Putamen (tissue), 1 donor: ENCODE measurements around the gene SMG1.
"Not testable (repeated sequence)": the region's sequence is repeated elsewhere in the genome, so short reads cannot be mapped to it uniquely, and the experiment has no call there.

Experiments
- DNase-seq: peaks from one replicate; pipeline ENCODE4 v3.0.0-alpha.2; 2016; ENCODE audit warnings: low spot score

SMG1 gene

DNA sequence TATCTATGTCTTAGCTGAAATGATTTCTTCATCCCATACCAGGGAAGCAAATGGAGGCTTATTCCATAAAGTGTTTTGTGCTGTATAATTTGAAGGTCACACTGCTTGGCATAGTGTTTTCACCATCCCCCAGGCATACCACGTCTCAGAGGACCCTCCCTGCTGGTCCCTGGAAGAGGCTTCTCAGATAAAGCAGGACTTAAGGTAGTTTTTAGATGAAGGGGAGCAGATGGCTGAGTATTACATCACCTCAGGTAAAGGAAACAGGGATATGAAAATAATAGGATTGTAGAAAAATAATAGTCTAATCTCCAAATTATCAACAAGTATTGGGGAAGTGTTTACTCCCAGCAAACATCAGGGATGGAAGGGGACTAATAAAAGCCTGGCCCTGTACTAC, 7.3 kb upstream of the SMG1 start:
- DNase-seq: no peak

DNA sequence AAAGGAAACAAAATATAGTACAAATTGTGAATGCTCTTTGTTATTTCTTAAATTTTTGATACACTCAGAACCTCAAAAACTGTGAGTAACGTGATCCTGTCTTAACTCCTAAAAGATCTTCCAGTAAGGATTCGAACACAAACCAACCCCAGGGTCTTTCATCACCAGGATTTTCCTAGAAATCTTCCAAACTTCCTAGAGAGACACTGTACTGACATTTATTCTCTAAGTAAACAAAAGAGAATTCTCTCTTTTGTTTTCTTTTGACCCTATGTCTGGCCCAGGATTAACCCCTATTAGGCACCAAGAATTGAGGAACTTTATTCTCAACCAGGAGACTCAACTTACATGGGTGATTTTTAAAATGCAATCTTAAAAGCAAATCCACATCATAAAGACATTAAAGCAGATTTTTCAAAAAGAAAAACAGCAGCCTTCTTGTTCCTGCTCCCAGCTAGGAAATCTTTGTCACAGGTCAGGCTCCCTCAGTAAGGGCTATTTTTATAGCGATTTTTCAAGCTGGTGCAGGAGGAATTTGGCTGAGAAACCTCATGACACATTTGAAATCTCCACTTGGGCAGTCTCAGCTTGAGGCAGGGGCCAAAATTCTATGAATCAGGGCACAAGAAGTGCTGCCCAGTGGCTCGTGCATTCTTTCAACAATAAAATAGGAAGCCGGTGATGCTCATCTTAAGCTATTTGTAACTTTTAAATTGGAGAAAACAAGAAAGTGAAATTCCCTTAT, 6.2 kb upstream of the SMG1 start:
- no peak for DNase-seq

DNA sequence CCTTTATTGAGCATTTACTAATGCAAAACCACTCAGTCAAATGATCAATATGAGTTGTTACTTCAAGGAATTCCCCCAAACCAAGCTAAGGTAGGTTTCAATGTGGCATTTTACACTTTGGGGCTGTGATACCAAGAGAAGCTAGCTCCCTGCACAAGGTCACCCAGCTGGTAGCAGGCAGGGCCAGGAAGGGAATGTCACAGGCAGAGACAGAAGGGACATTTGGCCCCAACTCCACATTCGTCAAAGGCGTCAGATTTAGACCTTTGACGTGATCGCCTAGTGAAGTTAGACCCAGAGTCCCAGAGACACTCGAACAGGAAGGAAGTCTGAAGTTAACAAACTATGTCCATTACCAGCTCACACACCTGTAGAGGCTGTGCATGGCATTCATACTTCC, 5.5 kb upstream of the SMG1 start:
- DNase-seq: no peak

DNA sequence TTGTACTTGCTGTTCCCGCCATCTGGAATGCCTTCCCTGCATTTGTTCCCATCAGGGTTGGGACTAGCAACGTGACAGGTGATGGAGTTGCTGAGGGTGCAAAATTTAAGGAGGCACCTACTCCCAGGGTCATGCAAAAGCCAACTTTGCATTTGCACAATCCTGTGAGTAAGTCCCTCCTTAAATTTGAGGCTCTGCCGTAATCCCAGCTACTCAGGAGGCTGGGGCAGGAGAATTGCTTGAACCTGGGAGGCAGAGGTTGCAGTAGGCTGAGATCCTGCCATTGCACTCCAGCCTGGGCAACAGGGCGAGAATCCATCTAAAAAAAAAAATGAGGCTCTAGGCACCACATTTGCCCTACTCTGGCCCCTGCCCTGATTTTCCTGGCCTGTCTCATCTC, 3.9 kb upstream of the SMG1 start:
- DNase-seq: not testable (repeated sequence)

DNA sequence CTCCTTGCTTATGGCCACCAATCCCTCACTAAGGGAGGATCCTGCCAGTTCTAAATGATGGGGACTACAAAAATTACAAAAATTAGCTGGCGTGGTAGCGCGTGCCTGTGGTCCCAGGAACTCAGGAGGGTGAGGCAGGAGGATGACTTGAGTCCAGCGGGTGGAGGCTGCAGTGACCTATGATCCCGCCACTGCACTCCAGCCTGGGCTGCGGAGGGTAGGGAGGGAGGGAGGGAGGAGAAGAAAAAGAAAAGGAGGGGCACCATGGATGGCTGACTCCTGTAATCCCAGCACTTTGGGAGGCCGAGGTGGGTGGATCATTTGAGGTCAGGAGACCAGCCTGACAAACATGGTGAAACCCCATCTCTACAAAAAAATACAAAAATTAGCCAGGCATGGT, 1.9 kb upstream of the SMG1 start:
- DNase-seq: not testable (repeated sequence)

DNA sequence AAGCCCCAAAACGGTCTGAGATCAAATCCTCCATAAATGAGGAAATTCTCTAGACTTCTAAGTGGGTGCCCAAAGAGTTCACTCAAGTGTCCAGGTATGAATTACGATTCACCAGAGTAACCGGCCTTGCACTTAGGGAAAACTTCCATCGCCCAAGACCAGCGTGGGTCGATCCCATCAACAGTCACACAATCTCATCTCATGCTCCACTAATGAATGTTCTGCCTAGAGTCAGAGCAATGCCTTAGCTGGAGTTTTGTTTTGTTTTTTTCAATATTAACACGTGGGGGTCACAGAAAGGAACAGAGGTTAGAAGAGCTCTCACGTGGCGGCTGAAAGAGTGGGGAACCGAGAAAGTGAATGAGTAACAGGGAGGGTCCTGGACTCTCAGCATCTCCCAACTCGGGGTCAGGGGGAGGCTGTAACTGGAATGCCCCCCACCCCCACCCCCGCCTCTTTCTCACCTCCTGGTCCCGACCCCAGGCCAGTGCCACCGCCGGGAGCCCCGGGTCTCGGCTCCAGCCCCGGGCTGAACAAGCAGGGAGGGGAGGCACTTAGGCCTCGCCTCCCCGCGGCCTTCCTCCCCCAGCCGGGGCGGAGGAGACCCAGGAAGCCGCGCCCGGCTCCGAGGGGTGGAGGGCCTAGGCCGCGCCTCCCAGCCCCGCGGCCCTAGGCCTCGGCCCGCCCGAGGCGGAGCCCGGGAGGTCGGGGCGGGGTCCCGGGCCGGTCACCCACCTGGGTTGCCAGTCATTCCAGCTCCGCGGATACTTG, 808 bp downstream of the SMG1 start:
- DNase-seq: peak; percentile 3

DNA sequence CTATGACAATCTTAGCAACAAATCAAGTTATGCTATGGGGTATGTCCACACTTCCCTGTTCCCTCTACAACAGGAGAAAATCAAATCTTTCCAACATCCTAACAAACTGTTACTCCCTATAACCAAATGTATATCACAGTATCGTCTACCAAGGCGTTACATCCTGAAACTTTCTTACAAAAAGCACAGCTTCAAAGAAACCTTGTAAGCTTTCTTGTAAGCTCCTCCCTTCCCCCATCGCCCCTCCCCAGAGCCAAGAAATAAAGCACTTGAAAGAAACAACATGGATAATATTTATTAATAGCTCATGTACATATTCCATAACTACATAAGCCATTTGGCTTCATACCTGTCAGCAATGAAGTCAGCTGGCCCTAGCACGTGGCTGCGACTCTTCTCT, 2.3 kb downstream of the SMG1 start:
- not testable (repeated sequence) for DNase-seq

DNA sequence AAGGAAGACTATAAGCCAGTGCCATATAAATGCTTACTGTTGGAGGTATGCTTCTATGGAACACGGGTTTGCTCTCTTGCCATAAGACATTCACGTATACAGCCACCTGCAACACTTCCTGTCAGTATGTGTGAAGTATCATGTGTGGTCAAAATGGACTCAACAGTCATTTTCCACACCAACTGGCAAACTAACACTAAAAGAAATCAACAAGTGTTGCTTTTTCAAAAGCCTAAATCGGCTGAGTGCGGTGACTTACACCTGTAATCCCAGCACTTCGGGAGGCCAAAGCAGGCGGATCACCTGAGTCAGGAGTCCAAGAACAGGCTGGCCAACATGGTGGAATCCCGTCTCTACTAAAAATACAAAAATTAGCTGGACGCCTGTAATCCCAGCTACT, 3.1 kb downstream of the SMG1 start:
- DNase-seq: not testable (repeated sequence)

DNA sequence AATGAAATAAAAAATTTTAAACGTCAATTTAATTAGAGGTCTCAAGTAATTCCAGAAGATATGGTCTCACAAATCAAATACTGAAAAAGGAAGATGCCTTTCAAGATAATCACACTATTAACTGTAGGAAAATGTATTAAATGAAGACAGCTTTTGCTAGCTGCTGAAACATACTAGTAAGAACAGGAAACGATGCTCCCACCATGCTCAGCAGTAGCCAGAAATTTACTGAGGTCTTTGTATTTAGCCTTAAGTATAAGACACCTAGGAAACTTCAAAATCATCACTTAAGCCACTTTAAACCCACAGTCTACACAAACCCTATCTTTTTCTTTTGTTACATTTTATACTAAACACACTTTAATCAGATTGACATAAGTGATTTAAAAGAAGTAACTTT, 16.6 kb downstream of the SMG1 start:
- not testable (repeated sequence) for DNase-seq

DNA sequence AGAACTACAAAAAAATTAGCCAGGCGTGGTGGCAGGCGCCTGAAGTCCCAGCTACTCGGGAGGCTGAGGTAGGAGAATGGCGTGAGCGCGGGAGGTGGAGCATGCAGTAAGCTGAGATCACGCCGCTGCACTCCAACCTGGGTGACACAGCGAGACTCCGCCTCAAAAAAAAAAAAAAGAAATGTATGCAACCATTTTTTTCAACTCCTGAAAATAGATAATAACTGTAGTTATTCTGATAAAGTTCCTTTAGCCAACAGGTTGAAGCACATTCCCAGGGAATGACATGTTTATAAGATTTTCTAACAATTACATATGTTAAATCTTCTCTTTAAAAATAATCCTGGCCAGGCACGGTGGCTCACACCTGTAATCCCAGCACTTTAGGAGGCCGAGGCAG, 17.5 kb downstream of the SMG1 start:
- DNase-seq: not testable (repeated sequence)

DNA sequence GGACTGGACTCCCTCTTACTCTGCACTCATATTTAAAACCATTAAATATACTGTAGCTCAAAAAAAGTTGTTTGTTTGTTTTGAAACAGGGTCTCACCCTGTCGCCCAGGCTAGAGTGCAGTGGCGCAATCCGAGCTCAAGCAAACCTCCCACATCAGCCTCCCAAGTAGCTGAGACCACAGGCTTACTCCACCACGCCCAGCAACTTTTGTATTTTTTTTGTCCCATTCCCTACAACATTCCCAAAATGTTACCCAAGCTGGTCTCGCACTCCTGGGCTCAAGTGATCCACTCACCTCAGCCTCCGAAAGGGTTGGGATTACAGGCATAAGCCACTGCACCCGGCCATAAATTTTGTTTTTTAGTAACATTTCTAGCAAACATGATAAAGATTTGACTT, 23.4 kb downstream of the SMG1 start:
- DNase-seq: not testable (repeated sequence)

DNA sequence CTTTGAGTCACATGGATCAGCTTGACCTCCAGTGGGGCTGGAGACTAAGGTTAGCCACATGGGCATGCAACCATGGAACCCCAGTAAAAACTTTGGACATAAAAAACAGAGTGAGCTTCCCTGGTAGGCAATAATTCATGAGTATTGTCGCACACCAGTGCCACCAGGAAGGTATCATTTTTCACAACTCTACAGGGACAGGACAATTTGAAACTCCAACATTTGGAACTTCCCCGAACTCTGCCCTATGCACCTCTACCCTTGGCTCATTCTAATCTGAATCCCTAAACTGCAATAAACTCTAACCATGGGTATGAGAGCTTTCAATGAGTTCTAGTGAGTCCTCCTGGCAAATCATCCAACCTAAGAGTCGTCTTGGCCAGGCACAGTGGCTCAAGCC, 24.2 kb downstream of the SMG1 start:
- DNase-seq: not testable (repeated sequence)

DNA sequence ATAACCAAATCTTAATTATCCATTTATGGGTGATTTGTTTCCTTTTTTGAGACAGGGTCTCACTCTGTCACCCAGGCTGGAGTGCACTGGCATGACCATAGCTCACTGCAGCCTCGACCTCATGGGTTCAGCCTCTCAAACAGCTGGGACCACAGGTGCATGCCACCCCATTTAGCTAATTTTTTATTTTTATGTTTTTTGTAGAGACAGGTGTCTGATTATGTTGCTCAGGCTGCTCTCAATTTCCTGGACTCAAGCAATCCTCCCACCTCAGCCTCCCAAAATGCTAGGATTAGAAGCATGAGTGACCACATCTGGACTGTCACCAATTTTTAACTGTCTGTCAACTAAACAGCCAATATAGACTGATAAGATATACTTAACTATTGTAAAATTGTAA, 25.0 kb downstream of the SMG1 start:
- not testable (repeated sequence) for DNase-seq

DNA sequence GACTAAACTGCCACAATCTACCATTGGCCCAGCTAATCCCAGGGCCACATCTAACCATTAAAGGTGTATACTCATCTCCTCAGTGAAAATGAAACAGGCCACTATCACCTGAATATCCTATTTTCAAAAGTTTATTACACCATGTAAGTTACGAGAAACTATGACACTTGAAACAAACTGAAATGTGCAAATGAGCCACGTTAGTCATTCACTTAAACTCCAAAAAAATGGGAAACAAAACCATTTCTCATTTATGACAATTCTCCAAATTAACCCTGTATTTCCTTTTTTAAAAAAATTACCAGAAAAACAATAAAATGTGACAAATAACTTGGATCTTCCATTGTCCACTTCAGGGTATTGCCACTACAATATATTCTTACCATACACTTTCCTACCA, 41.8 kb downstream of the SMG1 start:
- not testable (repeated sequence) for DNase-seq

DNA sequence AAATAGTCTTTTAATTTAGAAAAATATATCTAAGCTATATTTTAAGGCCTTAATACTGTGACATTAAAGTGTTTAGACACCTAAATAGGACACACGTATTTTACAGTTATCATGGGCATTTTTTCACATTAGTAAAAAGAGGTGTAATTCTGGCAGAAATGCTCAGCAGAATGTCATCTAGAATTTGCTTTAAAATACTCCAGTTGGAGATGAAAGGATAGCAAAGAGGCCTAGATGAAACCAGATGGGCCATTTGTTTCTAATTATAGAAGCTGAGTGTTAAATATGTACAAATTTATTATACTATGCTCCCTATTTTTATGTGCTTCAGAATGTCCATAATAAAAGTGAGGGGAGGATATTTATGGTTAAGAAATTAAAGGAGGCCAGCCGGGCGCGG, 48.5 kb downstream of the SMG1 start:
- not testable (repeated sequence) for DNase-seq

DNA sequence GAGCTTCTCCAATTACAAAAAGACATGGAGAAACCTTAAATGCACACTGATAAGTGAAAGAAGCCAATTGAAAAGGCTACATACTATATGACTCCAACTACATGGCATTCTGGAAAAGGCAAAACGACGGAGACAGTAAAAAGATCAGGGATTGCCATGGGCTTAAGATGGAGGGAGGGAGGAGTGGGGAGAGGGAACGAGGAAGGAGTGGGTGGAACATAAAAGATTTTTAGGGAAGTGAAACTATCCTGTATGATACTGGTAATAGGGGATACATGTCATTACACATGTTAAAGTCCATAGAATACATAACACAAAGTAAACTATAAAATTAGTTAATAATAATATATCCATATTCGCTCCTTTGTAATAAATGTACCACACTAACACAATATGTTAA, 48.9 kb downstream of the SMG1 start:
- not testable (repeated sequence) for DNase-seq

DNA sequence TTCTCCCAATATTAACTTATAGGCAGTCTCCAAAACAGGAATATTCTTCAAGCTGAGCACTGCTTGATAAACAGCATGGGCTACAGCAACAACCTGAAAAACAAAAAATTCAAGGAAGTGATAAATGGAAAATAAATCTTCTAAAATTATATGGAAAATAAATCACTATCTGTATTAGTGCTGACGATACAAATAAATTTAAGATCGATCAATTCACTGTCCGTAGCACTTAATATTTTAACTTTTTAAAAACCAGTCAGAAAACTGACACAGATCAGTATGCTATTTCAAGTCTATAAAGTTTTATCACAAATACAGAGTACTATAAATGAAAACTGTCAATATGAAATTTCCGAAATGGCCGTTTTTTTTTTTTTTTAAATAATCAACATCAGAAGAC, 49.9 kb downstream of the SMG1 start:
- not testable (repeated sequence) for DNase-seq

DNA sequence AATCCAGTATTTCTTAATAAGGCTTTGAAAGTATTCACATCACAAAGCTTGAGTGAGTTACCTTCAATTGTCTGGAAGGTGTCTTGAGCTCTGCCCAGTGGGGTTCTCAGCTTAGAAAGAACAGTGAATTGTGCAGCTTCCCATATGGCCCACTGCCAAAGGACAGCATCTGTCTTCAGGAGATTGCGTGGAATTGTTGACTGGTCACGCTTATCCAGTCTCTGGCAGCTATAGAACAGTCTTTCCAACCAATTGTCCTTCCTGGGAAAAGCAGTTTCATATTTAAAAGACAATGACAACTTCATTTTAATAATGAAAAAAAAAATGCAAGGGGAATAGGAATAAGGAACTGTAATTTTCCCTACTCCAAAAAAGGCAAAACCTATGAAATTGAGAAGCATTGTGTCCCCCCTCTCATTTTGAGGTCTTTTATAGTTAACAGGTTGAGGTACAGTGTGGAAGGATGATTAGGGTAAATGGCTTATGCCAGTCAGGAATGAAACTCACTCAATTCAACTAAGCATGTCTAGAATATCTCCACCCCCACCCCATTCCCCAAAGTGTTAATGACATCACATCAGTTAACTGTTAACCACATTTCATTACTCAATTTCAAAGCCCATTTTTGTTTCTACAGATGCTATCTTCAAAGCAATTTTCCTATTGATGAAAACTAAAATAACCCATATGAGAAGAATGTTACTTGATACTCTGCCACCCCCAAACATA, 57.0 kb downstream of the SMG1 start:
- not testable (repeated sequence) for DNase-seq

DNA sequence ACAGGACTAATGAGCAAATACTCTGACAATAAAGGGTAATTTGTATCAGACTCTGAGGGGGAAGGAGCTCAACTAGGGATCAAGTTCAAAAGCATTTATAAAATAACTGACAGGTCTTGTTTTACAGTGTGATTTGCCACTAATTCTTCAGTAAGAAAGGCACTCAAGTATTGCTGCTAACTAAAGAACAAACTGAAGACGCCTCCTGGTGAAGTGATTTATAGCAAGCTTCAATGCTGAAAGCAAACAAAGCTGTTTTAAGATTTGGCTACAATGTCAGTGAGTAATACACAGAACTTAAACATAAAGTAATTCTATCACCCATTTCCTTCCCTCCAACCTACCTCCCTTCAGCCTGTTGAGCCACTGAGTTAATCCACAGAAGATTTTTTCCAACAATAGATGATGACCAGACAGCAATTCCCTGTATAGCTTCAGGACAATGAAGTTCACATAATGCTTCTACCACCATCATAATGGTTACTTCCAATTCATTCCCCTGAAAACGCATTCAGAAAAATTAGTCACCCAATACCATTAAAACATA, 59.9 kb downstream of the SMG1 start:
- not testable (repeated sequence) for DNase-seq

DNA sequence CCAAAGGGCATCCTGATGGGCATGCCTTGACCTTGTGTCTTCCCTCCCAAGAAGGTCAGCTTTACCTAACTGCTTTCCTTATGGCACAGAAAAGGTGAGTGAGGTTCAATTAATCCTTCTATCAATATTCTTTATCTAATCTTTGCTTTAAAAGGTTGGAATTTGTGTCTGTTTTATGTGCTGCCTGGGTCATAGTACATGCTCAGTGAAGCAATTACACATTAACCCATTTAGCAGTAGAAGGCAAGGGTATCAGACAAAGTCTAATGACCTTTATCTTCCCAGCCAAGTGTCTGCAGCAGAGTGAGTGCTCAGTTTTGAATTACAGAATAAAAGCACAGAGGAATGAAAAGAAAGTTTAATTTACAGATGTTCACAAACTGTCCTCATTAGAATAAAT, 63.3 kb downstream of the SMG1 start:
- not testable (repeated sequence) for DNase-seq

DNA sequence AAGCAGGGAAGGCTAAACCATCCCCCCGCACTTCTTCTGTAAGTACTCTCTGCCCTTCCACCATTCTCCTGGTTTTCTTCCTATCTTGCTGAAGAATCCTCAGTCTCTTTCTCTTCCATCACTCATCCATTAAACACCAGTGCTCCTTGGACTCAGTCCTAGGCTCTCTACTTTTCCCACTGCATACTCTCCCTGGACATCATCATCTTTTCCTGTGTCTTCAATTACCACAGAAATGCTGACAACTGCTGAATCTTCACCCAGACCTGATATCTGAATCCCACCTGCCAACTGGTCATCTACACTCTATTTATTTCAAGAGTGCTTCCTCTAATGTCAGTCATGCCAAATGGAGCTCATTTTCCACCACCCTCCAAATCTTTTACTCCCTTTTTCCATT, 71.0 kb downstream of the SMG1 start:
- no peak for DNase-seq

DNA sequence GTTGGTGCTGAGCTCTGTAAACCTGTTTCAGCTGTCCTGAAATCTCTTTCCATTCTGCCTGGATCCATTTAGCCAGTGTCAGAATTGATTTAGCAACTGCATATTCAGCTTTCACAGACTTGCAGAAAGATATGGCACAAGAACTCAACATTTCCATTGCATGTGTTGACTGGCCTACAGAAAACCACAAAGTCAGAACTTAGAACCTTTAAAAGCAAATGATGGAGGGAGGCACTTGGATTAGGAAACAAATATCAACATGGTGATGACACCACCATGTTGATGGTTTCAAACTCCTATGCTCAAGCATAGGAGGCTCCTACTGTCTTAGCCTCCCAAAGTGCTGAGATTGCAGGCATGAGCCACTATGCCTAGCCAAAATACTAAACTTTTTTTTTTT, 72.5 kb downstream of the SMG1 start:
- DNase-seq: no peak

DNA sequence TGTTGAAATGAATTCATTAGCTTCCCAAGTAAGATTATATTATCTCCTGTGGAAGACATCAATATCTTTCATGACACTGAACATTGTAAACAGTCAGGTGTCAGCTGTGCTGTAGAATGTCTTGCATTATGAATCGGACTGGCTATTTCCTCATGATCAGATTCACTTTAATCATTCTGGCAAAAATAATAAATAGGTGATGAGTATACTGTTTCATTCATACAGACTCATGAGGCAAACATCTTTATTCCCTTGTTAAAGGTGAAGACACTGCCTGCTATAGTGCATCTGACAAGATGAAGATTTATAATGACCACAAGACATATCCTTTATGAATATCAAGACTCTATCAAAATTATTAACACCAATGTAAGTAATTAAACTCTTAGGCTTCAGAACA, 73.6 kb downstream of the SMG1 start:
- no peak for DNase-seq
